ENCODE measurements around the gene PPIP5K1. TPM values are rescaled to one million over a fixed set of nuclear protein-coding genes. Genes with fewer than 3 reads are reported as not detected.

Gene PPIP5K1
- polyA plus RNA-seq, 3 donors = 6.1 to 9.0 (median 8.3) TPM

- no peak overlapping the region for H3K27ac ChIP-seq (ENCODE audit: low read depth, low read length)
- 73 to 89% (median 83%) methylated on average over 1 of the region's 1 CpG for WGBS, 3 donors
Observed at GRCh38 chr15:43508421-43508820, 81.6 kb downstream of the PPIP5K1 start.

- H3K27ac ChIP-seq (ENCODE audit: low read depth, low read length) = no peak overlapping the region
- WGBS, 3 donors = 48 to 71% (median 58%) methylated on average over 1 of the region's 1 CpG
Observed at GRCh38 chr15:43505738-43506137, 84.3 kb downstream of the PPIP5K1 start.

- WGBS, 3 donors = 89 to 91% (median 91%) methylated on average over 1 of the region's 1 CpG
- no peak overlapping the region for H3K27ac ChIP-seq (ENCODE audit: low read depth, low read length)
Observed at GRCh38 chr15:43499635-43500034, 90.4 kb downstream of the PPIP5K1 start.

- WGBS, 3 donors = 69% methylated on average over 3 of the region's 3 CpGs
Observed at GRCh38 chr15:43498990-43499389, 91.0 kb downstream of the PPIP5K1 start.

GRCh38 chr15:43493703-43494472 lies 96.1 kb downstream of the PPIP5K1 start:
- WGBS, 3 donors = 66 to 73% (median 67%) methylated on average over 7 of the region's 7 CpGs
- H3K27ac ChIP-seq (ENCODE audit: low read depth, low read length) = no peak overlapping the region

More at GRCh38 chr15:43498990-43499389, 91.0 kb downstream of the PPIP5K1 start:
- H3K27ac ChIP-seq (ENCODE audit: low read depth, low read length) = no peak overlapping the region

- peak within 1 kb of the TSS; percentile 72 for H3K27ac ChIP-seq (ENCODE audit: low read depth, low read length)
- 1% methylated on average over 54 of the region's 54 CpGs for WGBS, 3 donors
Observed at GRCh38 chr15:43492673-43493601, 97.1 kb downstream of the PPIP5K1 start, which contains the start of gene TP53BP1. TP53BP1 (minus strand) TSS chr15:43493156; CDS start chr15:43493043, 113 bp downstream.

GRCh38 chr15:43492266-43492665 lies 97.7 kb downstream of the PPIP5K1 start:
- 6 to 14% (median 11%) methylated on average over 7 of the region's 7 CpGs for WGBS, 3 donors
- no peak overlapping the region for H3K27ac ChIP-seq (ENCODE audit: low read depth, low read length)

- H3K27ac ChIP-seq (ENCODE audit: low read depth, low read length) = no peak overlapping the region
- WGBS, 3 donors = 9 to 10% (median 10%) methylated on average over 1 of the region's 1 CpG
Observed at GRCh38 chr15:43489191-43489590, 100.8 kb downstream of the PPIP5K1 start.

- WGBS, 3 donors = 87 to 88% (median 87%) methylated on average over 3 of the region's 3 CpGs
- H3K27ac ChIP-seq (ENCODE audit: low read depth, low read length) = no peak overlapping the region
Observed at GRCh38 chr15:43488790-43489189, 101.2 kb downstream of the PPIP5K1 start.

GRCh38 chr15:43487271-43487895 lies 102.6 kb downstream of the PPIP5K1 start:
- WGBS, 3 donors = 89 to 96% (median 95%) methylated on average over 6 of the region's 6 CpGs

GRCh38 chr15:43484455-43484854 lies 105.6 kb downstream of the PPIP5K1 start:
- WGBS, 3 donors = 88 to 95% (median 94%) methylated on average over 2 of the region's 2 CpGs
- no peak overlapping the region for H3K27ac ChIP-seq (ENCODE audit: low read depth, low read length)

More at GRCh38 chr15:43487271-43487895, 102.6 kb downstream of the PPIP5K1 start:
- H3K27ac ChIP-seq (ENCODE audit: low read depth, low read length) = no peak overlapping the region

Other genes with a start within 250 kb of the PPIP5K1 start
- gene ZSCAN29, start 219.2 kb downstream of the PPIP5K1 start, polyA plus RNA-seq = 1 to 10 TPM; 6.1 to 8.7 (median 6.3) TPM
- 1 to 10 TPM; 3.6 to 5.2 (median 5.2) TPM for gene TUBGCP4, start 219.1 kb downstream of the PPIP5K1 start, polyA plus RNA-seq
- gene TP53BP1, start 97.1 kb downstream of the PPIP5K1 start, polyA plus RNA-seq = 1 to 10 TPM; 5.2 to 8.6 (median 5.5) TPM
- 1 to 10 TPM in 1 of 3 donors, under 1 TPM in 2; 0.45 to 5.4 (median 1.00) TPM for gene MAP1A, start 72.6 kb downstream of the PPIP5K1 start, polyA plus RNA-seq
- gene CKMT1B, start 3.8 kb upstream of the PPIP5K1 start, polyA plus RNA-seq = 10 to 100 TPM in 1 of 3 donors, 1 to 10 TPM in 2; 2.4 to 10.0 (median 5.2) TPM
- under 1 TPM in 2 of 3 donors, not detected in 1; 0.19 to 0.21 TPM for gene STRC, start 28.6 kb upstream of the PPIP5K1 start, polyA plus RNA-seq
- gene CATSPER2, start 58.6 kb upstream of the PPIP5K1 start, polyA plus RNA-seq = 1 to 10 TPM; 1.0 to 2.1 (median 1.6) TPM
- gene CKMT1A, start 103.7 kb upstream of the PPIP5K1 start, polyA plus RNA-seq = 1 to 10 TPM; 1.6 to 5.8 (median 3.6) TPM
- gene PDIA3, start 156.2 kb upstream of the PPIP5K1 start, polyA plus RNA-seq = 100 to 1,000 TPM; 103 to 141 (median 117) TPM
- gene ELL3, start 186.8 kb upstream of the PPIP5K1 start, polyA plus RNA-seq = 1 to 10 TPM in 2 of 3 donors, under 1 TPM in 1; 0.90 to 4.5 (median 1.2) TPM
- 1,000 to 10,000 TPM; 1,192 to 2,361 (median 1,574) TPM for gene SERF2, start 202.1 kb upstream of the PPIP5K1 start, polyA plus RNA-seq
- gene SERINC4, start 210.0 kb upstream of the PPIP5K1 start, polyA plus RNA-seq = under 1 TPM; 0.44 to 0.79 (median 0.46) TPM
- gene HYPK, start 210.4 kb upstream of the PPIP5K1 start, polyA plus RNA-seq = 10 to 100 TPM in 2 of 3 donors, 1 to 10 TPM in 1; 9.9 to 30.6 (median 12.3) TPM
- gene MFAP1, start 234.5 kb upstream of the PPIP5K1 start, polyA plus RNA-seq = 10 to 100 TPM; 11.2 to 18.1 (median 14.9) TPM
- 1 to 10 TPM; 1.6 to 2.7 (median 1.6) TPM for gene WDR76, start 236.8 kb upstream of the PPIP5K1 start, polyA plus RNA-seq